ENCODE data around the gene VTCN1. TPM values are rescaled to one million over a fixed set of nuclear protein-coding genes. Genes with fewer than 3 reads are reported as not detected.

Gene VTCN1
- total RNA-seq, 4 donors from 2014 or later = not detected

DNA sequence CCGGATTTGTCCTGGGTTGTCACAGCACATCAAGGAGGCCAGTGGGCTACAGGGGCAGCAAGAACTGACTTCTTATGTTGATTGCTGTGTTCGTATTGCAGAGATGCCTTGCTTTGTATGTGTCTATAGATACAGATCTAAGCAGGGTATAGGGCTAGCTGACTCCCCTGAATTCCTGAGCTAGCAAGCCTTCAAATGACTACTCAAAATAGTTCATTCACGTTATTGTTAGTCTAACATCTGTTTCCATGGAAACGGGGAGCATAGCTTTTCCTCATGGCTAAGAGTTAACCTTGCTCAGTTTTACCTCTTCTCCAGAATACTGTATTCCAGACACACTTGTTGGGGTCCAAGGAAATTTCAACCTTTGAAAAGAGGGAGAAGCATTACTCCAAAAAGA lies 113.3 kb downstream of the VTCN1 start:
- no peak overlapping the region for H3K4me3 ChIP-seq
- intact Hi-C loops (cut with DNase I) = no loop called here
- 70% methylated on average over 4 of the region's 4 CpGs for WGBS
- no peaks in the 10 kb centered on the region for H3K9me3 ChIP-seq
- H3K27ac ChIP-seq (replicated peaks in 1 of 4) = no peak overlapping the region
- peaks cover 10 to 29% (median 14%) of the 10 kb centered on the region in 4 donors for H3K4me1 ChIP-seq
- H3K36me3 ChIP-seq = peaks cover 0 to 46% (median 13%) of the 10 kb centered on the region in 4 donors
- TF ChIP-seq POLR2A (IDR thresholded peaks at IDR 0.05; ENCODE audit: low read depth) (no peak), POLR2AphosphoS5 (IDR thresholded peaks at IDR 0.05) (no peak), CTCF (IDR thresholded peaks at IDR 0.05) (no peak), EP300 (IDR thresholded peaks at IDR 0.05) (no peak)
- DNase-seq (ENCODE audit: extremely low spot score) = no peak
- no peaks in the 10 kb centered on the region for H3K27me3 ChIP-seq

DNA sequence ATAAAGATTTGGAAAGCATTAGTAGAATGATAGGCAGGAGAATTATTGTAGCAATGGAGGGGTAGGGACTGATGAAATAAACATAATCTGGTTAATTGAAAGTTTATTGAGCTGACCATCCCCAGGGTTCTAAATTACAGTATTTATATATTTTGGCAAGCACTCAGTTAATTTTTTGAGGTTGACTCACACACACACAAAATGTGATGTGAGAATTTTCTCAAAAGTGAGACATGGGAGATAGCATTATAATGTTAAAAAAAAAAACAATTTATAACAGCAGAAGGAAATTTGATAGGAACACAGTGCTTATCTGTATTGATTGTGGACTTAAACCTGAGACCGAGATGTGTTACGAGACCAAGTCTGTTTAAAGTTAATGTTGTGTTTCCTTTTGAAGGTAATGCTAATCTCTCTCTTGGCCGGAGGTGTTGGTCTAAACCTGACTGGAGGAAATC lies 113.7 kb downstream of the VTCN1 start:
- Histone ChIP-seq H3K4me3 (no peak overlapping the region), H3K4me1 (peaks cover 10 to 32% (median 14%) of the 10 kb centered on the region in 4 donors), H3K36me3 (peaks cover 0 to 43% (median 12%) of the 10 kb centered on the region in 4 donors), H3K9me3 (no peaks in the 10 kb centered on the region), H3K27ac (replicated peaks in 1 of 4) (no peak overlapping the region), H3K27me3 (no peaks in the 10 kb centered on the region)
- TF ChIP-seq EP300 (IDR thresholded peaks at IDR 0.05) = no peak
- no peak for TF ChIP-seq CTCF (IDR thresholded peaks at IDR 0.05)
- TF ChIP-seq POLR2AphosphoS5 (IDR thresholded peaks at IDR 0.05) = no peak
- no peak for TF ChIP-seq POLR2A (IDR thresholded peaks at IDR 0.05; ENCODE audit: low read depth)
- no peak for DNase-seq (ENCODE audit: extremely low spot score)
- intact Hi-C loops (cut with DNase I) = no loop called here
- WGBS = 87% methylated on average over 3 of the region's 3 CpGs

DNA sequence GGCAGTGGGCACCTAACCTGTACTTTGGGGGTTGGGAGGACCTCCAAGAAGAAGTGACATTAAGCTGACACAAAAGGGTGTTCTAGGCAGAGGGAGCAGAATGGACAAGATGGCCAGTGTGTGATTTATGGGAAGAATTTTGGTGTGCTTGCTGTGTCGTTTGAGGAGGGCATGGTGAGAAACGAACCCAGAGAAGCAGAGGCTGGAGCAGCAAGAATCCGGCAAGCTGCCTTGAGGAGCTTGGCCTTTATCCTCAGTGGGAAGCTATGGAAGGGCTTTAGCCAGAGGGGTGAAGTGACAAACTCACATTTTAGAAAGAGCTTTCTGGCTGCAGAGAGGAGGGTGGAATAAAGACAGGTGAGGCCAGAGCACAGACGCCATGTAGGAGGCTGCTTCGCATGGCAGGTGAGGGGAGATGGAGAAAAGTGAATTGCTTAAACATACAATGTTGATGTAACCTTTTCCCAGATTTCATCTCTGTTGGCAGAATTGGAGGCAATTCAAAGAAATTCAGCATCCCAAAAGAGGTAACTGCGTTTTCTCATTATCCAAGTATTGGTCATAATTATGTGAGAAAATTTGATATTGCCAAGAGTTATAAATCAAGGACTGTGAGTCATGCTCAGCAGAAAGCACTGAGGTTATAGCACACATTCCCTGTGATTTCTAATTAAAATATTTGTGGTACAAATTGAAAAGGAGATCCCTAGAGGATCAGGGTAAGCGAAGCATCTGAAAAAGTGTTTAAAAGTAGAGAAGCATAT lies 115.7 kb downstream of the VTCN1 start:
- Histone ChIP-seq H3K4me3 (no peak overlapping the region), H3K27me3 (no peaks in the 10 kb centered on the region), H3K36me3 (peaks cover 3 to 32% (median 11%) of the 10 kb centered on the region in 4 donors), H3K9me3 (no peaks in the 10 kb centered on the region), H3K27ac (replicated peaks in 1 of 4) (peak overlapping the region in 3 of 4 donors; percentile 21 to 75 (median 58)), H3K4me1 (peaks cover 10 to 32% (median 14%) of the 10 kb centered on the region in 4 donors)
- intact Hi-C loops (cut with DNase I) = no loop called here
- no peak for DNase-seq (ENCODE audit: extremely low spot score)
- 63% methylated on average over 7 of the region's 7 CpGs for WGBS
- TF ChIP-seq POLR2A (IDR thresholded peaks at IDR 0.05; ENCODE audit: low read depth) (no peak), POLR2AphosphoS5 (IDR thresholded peaks at IDR 0.05) (no peak), EP300 (IDR thresholded peaks at IDR 0.05) (no peak), CTCF (IDR thresholded peaks at IDR 0.05) (no peak)

DNA sequence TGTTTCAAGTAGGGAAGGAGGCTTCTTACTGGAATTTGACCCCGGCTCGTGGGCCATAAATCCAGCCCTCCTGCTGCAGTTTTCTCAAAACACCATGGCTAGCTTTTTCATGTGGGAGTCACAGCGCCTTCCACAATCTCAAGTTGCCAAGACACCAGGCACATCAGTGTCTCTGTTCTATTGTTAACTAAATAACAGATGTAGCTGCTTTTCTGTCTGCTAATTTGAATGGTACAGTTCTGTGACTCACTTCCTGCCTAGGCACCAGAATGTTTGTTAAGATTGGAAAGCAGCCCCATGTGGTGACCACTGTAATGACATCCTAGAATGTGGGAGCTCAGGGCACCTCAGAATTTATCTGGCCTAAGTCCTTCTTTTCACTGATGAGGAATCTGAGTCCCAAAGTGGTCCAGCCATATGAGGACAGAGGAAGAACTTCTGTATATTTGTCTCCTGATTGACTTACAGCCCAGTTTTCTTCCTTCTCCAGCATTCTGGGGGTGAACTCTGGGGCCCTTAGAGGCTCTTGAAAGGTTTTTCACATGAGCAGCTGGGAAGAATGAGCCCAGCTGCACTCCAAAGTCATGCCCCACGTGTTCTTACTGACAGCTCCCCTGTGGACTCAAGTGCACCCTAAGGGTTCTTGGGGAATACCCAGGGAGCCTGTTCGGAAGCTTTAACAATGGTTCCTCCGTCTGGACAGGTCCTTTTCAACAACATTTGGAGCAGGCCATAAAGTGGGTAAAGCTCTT lies 116.7 kb downstream of the VTCN1 start:
- H3K27me3 ChIP-seq = no peaks in the 10 kb centered on the region
- H3K4me1 ChIP-seq = peaks cover 10 to 32% (median 14%) of the 10 kb centered on the region in 4 donors
- H3K9me3 ChIP-seq = no peaks in the 10 kb centered on the region
- no peak overlapping the region for H3K4me3 ChIP-seq
- TF ChIP-seq POLR2AphosphoS5 (IDR thresholded peaks at IDR 0.05) (peak in 1 of 2 donors; percentile 8), EP300 (IDR thresholded peaks at IDR 0.05) (no peak), CTCF (IDR thresholded peaks at IDR 0.05) (peak in 1 of 3 experiments; percentile 27)
- 95% methylated on average over 5 of the region's 6 CpGs for WGBS
- no peak for DNase-seq (ENCODE audit: extremely low spot score)
- intact Hi-C loops (cut with DNase I) = no loop called here
- H3K36me3 ChIP-seq = peaks cover 3 to 31% (median 13%) of the 10 kb centered on the region in 4 donors
- peak overlapping the region; percentile 58 to 75 (median 62) for H3K27ac ChIP-seq (replicated peaks in 1 of 4)

Small RNA genes within 50 kb of the gene (small RNA-seq; reads per million reads assigned to genes)
- gene MIR942 = 0 to 1.0 (median 0.37) reads per million in 3 donors
- 0 reads per million in 3 donors for gene RF00017

Other genes starting within 250 kb of the VTCN1 start
- 1 to 10 TPM in 2 of 4 donors, under 1 TPM in 2; 0.26 to 1.5 (median 0.87) TPM for gene CD101, start 209.2 kb downstream of the VTCN1 start, total RNA-seq
- gene TTF2, start 150.6 kb downstream of the VTCN1 start, total RNA-seq = 10 to 100 TPM in 2 of 4 donors, 1 to 10 TPM in 2; 6.6 to 12.8 (median 9.0) TPM
- gene TRIM45, start 89.2 kb downstream of the VTCN1 start, total RNA-seq = 1 to 10 TPM; 1.4 to 5.4 (median 3.1) TPM
- 10 to 100 TPM; 45.4 to 51.7 (median 48.3) TPM for gene MAN1A2, start 156.5 kb upstream of the VTCN1 start, total RNA-seq